ENCODE measurements around the gene ZNF462.

- TF ChIP-seq, protein P1, sequence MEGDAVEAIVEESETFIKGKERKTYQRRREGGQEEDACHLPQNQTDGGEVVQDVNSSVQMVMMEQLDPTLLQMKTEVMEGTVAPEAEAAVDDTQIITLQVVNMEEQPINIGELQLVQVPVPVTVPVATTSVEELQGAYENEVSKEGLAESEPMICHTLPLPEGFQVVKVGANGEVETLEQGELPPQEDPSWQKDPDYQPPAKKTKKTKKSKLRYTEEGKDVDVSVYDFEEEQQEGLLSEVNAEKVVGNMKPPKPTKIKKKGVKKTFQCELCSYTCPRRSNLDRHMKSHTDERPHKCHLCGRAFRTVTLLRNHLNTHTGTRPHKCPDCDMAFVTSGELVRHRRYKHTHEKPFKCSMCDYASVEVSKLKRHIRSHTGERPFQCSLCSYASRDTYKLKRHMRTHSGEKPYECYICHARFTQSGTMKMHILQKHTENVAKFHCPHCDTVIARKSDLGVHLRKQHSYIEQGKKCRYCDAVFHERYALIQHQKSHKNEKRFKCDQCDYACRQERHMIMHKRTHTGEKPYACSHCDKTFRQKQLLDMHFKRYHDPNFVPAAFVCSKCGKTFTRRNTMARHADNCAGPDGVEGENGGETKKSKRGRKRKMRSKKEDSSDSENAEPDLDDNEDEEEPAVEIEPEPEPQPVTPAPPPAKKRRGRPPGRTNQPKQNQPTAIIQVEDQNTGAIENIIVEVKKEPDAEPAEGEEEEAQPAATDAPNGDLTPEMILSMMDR (IDR thresholded peaks at IDR 0.05) = no peak
- TF ChIP-seq POLR2A (IDR thresholded peaks at IDR 0.05) (no peak), POLR2AphosphoS5 (IDR thresholded peaks at IDR 0.05) (no peak)
These were observed 20.1 kb downstream of the ZNF462 start for GRCh38 chr9:106883030-106883429.
